Brain microvascular endothelial cell (primary cell): ENCODE data around the gene FFAR4.
A peak's percentile ranks its signal among the peaks of the same experiment; 100 is the strongest.

ENCODE experiments used
- DNase-seq: peaks from one replicate; pipeline ENCODE4 v3.0.0-alpha.2; 2020
- H3K27ac ChIP-seq: fragments of 250-450 bp; sonication (Bioruptor Pico); 2 replicates; pipeline ENCODE4 v1.5.1; 2020; ENCODE audit warnings: mild to moderate bottlenecking, moderate library complexity
- H3K27me3 ChIP-seq: fragments of 250-450 bp; sonication (Bioruptor Pico); replicated peaks from 2 replicates; pipeline ENCODE4 v1.5.1; 2020; ENCODE audit warnings: mild to moderate bottlenecking
- H3K36me3 ChIP-seq: fragments of 250-450 bp; sonication (Bioruptor Pico); replicated peaks from 2 replicates; pipeline ENCODE4 v1.5.1; 2020; ENCODE audit warnings: mild to moderate bottlenecking
- H3K4me3 ChIP-seq: 2 replicates; pipeline ENCODE4 v1.5.1; 2011; ENCODE audit warnings: low read depth, mild to moderate bottlenecking, control low read depth, low read length, moderate library complexity
- CTCF ChIP-seq: IDR thresholded peaks from 2 replicates; pipeline ENCODE4 v1.5.1; 2011; ENCODE audit warnings: low read depth, mild to moderate bottlenecking, moderate library complexity, low read length, control low read depth, inconsistent platforms; ENCODE audit errors: missing control alignments
- in situ Hi-C: cut with HindIII; loops from 2 replicates; pipeline ENCODE4 v1.10.0; 2017; ENCODE audit warnings: low sequenced_read_pairs, low pct_ligation_motif_present

The FFAR4 gene

GRCh38 chr10:93596539-93596938 is 30.1 kb downstream of the FFAR4 start:
- TF ChIP-seq CTCF: peak; percentile 17
- no peak for DNase-seq
- no peak overlapping the region for H3K27ac ChIP-seq
- in situ Hi-C loops: no loop called here
- no peak overlapping the region for H3K4me3 ChIP-seq
- peaks cover 10% of the 10 kb centered on the region for H3K27me3 ChIP-seq
- no peaks in the 10 kb centered on the region for H3K36me3 ChIP-seq

- Histone ChIP-seq H3K4me3 (no peak overlapping the region), H3K27me3 (peaks cover 16% of the 10 kb centered on the region), H3K36me3 (no peaks in the 10 kb centered on the region), H3K27ac (no peak overlapping the region)
- DNase-seq: no peak
- no peak for TF ChIP-seq CTCF
- in situ Hi-C loops: no loop called here
Observed at GRCh38 chr10:93597075-93597599, 30.7 kb downstream of the FFAR4 start.

- Histone ChIP-seq H3K27me3 (peaks cover 22% of the 10 kb centered on the region), H3K36me3 (no peaks in the 10 kb centered on the region), H3K27ac (no peak overlapping the region), H3K4me3 (no peak overlapping the region)
- DNase-seq: no peak
- in situ Hi-C loops: no loop called here
- TF ChIP-seq CTCF: no peak
Observed at GRCh38 chr10:93598157-93598556, 31.7 kb downstream of the FFAR4 start.

GRCh38 chr10:93599335-93599734 is 32.9 kb downstream of the FFAR4 start:
- TF ChIP-seq CTCF: no peak
- DNase-seq: no peak
- Histone ChIP-seq H3K27ac (no peak overlapping the region), H3K36me3 (no peaks in the 10 kb centered on the region), H3K27me3 (peaks cover 22% of the 10 kb centered on the region), H3K4me3 (no peak overlapping the region)
- in situ Hi-C loops: no loop called here

GRCh38 chr10:93599778-93600177 is 33.3 kb downstream of the FFAR4 start:
- Histone ChIP-seq H3K27ac (no peak overlapping the region), H3K36me3 (no peaks in the 10 kb centered on the region), H3K27me3 (peaks cover 22% of the 10 kb centered on the region), H3K4me3 (no peak overlapping the region)
- no peak for DNase-seq
- TF ChIP-seq CTCF: no peak
- in situ Hi-C loops: no loop called here

- Histone ChIP-seq H3K4me3 (peak overlapping the region; percentile 38), H3K27me3 (peaks cover 22% of the 10 kb centered on the region), H3K27ac (no peak overlapping the region), H3K36me3 (no peaks in the 10 kb centered on the region)
- in situ Hi-C loops: no loop called here
- peak; percentile 1 for DNase-seq
- no peak for TF ChIP-seq CTCF
Observed at GRCh38 chr10:93600446-93601145, 34.1 kb downstream of the FFAR4 start.
